ENCODE data around the gene ZNF213.

The ZNF213 gene

GRCh38 chr16:3088925-3089716 lies 45.7 kb upstream of the ZNF213 start:
- no peak for DNase-seq (ENCODE audit: low read depth)
- no peak for TF ChIP-seq MYC (IDR thresholded peaks at IDR 0.05; ENCODE audit: low read depth, low read length)
- H3K4me3 ChIP-seq (ENCODE audit: low read depth, low read length), result no peak overlapping the region

DNA sequence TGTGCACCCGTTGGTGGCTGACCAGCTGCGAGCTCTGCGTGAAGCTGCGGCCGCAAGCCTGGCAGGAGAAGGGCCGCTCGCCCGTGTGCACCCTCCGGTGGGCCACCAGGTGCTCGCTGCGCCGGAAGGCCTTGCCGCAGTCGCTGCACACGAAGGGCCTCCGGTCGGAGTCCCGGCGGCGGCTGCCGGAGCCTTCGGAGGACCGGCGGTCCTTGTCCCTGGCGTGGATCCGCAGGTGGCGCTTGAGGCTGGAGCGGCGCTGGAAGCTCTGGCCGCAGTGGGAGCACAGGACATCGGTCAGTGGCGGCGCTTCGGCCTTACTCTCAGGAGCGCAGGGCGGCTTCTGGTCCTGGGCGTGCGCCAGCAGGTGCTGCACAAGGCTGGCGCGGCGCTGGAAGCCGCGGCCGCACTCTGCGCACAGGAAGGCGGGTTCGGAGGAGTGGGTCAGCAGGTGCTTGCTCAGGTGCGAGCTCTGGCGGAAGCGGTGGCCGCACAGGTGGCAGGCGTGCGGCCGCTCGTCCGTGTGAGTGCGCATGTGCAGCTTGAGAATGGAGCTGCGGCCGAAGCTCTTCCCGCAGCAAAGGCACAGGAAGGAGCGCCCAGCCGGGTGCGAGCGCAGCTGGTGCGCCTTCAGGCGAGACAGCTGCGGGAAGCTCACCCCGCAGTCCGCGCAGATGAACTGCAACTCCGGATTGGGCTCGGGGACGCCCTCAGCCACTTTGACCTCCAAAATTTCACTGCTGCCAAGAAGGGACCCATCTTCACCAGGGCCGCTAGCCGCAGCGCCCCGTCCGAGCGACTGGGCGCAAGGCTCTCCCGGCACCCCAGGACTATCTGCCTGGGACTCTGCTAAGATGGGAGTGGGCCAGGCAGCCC lies 44.9 kb upstream of the ZNF213 start:
- no peak for TF ChIP-seq POLR2A (IDR thresholded peaks at IDR 0.05; ENCODE audit: extremely low read depth, insufficient read length)
- no peak for TF ChIP-seq CTCF (IDR thresholded peaks at IDR 0.05; ENCODE audit: low read depth, low read length)
- TF ChIP-seq MYC (IDR thresholded peaks at IDR 0.05; ENCODE audit: low read depth, low read length), result no peak
- no peak for TF ChIP-seq MAX (IDR thresholded peaks at IDR 0.05; ENCODE audit: low read depth, low read length)
- no peak overlapping the region for H3K4me3 ChIP-seq (ENCODE audit: low read depth, low read length)
- DNase-seq (ENCODE audit: low read depth), result no peak

DNA sequence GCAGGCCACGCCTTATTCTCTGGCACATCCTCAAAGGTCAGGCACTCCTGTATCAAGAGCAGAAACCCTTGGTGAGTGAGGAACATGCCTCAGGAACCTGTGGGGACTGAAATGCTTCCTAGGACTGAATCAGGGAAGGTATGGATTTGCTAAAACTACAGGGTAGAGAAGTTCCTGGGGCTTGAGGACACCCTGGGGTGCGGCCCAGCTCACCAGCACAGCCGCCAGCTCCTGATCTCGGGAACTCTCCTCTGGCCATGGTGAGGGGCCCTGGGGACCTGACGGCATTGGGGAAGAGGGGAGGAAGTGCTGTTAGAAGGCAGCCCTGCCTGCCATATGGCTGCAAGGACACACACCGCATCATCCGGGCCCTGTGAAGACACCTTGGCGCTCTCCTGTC lies 43.3 kb upstream of the ZNF213 start:
- no peak overlapping the region for H3K4me3 ChIP-seq (ENCODE audit: low read depth, low read length)
- no peak for DNase-seq (ENCODE audit: low read depth)
- no peak for TF ChIP-seq CTCF (IDR thresholded peaks at IDR 0.05; ENCODE audit: low read depth, low read length)
- no peak for TF ChIP-seq MAX (IDR thresholded peaks at IDR 0.05; ENCODE audit: low read depth, low read length)
- TF ChIP-seq MYC (IDR thresholded peaks at IDR 0.05; ENCODE audit: low read depth, low read length), result no peak
- TF ChIP-seq POLR2A (IDR thresholded peaks at IDR 0.05; ENCODE audit: extremely low read depth, insufficient read length), result no peak

GRCh38 chr16:3092501-3092941 lies 42.3 kb upstream of the ZNF213 start:
- TF ChIP-seq POLR2A (IDR thresholded peaks at IDR 0.05; ENCODE audit: extremely low read depth, insufficient read length), result no peak
- no peak for TF ChIP-seq MYC (IDR thresholded peaks at IDR 0.05; ENCODE audit: low read depth, low read length)
- TF ChIP-seq CTCF (IDR thresholded peaks at IDR 0.05; ENCODE audit: low read depth, low read length), result no peak
- no peak for TF ChIP-seq MAX (IDR thresholded peaks at IDR 0.05; ENCODE audit: low read depth, low read length)
- no peak for DNase-seq (ENCODE audit: low read depth)
- no peak overlapping the region for H3K4me3 ChIP-seq (ENCODE audit: low read depth, low read length)

- no peak overlapping the region for H3K4me3 ChIP-seq (ENCODE audit: low read depth, low read length)
- DNase-seq (ENCODE audit: low read depth), result peak; percentile 75
- TF ChIP-seq CTCF (IDR thresholded peaks at IDR 0.05; ENCODE audit: low read depth, low read length), result peak; percentile 67
- TF ChIP-seq MYC (IDR thresholded peaks at IDR 0.05; ENCODE audit: low read depth, low read length), result no peak
Observed at GRCh38 chr16:3094289-3095027, 40.4 kb upstream of the ZNF213 start.

GRCh38 chr16:3095869-3096268 lies 39.0 kb upstream of the ZNF213 start:
- peak; percentile 85 for DNase-seq (ENCODE audit: low read depth)
- H3K4me3 ChIP-seq (ENCODE audit: low read depth, low read length), result no peak overlapping the region
- no peak for TF ChIP-seq POLR2A (IDR thresholded peaks at IDR 0.05; ENCODE audit: extremely low read depth, insufficient read length)
- TF ChIP-seq CTCF (IDR thresholded peaks at IDR 0.05; ENCODE audit: low read depth, low read length), result peak; percentile 41
- no peak for TF ChIP-seq MYC (IDR thresholded peaks at IDR 0.05; ENCODE audit: low read depth, low read length)
- no peak for TF ChIP-seq MAX (IDR thresholded peaks at IDR 0.05; ENCODE audit: low read depth, low read length)

Data from NB4 (cell line).